ENCODE results near the gene CABP5.

DNA sequence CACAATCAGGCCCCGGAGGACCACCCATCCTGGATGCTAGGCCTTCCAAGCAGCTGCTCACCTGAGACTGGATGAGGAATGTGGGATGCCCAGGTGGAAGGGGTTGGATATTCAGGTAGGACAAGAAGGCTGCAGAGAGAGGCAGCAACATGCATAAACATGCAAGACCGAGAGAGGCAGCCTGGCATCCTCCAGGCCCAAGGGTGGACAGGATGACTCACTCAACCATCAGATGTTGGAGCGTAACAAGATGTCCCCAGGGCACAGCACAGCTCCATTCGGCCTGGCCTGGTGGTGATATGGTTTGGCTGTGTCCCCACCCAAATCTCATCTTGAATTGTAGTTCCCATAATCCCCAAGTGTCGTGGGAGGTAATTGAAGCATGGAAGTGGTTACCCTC lies 10.0 kb upstream of the CABP5 start:
- TF ChIP-seq, protein P1, sequence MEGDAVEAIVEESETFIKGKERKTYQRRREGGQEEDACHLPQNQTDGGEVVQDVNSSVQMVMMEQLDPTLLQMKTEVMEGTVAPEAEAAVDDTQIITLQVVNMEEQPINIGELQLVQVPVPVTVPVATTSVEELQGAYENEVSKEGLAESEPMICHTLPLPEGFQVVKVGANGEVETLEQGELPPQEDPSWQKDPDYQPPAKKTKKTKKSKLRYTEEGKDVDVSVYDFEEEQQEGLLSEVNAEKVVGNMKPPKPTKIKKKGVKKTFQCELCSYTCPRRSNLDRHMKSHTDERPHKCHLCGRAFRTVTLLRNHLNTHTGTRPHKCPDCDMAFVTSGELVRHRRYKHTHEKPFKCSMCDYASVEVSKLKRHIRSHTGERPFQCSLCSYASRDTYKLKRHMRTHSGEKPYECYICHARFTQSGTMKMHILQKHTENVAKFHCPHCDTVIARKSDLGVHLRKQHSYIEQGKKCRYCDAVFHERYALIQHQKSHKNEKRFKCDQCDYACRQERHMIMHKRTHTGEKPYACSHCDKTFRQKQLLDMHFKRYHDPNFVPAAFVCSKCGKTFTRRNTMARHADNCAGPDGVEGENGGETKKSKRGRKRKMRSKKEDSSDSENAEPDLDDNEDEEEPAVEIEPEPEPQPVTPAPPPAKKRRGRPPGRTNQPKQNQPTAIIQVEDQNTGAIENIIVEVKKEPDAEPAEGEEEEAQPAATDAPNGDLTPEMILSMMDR (optimal IDR thresholded peaks at IDR 0.05 in 1 of 3, IDR thresholded peaks at IDR 0.05 in 1 of 3, conservative IDR thresholded peaks at IDR 0.05 in 1 of 3; ENCODE audit: extremely low read depth in 1 of 3, insufficient read depth in 2 of 3, low read length in 3 of 3): no peak
- TF ChIP-seq EZH2 (IDR thresholded peaks at IDR 0.05; ENCODE audit: low read length): no peak

All from keratinocyte (primary cell).